GM19193 (cell line): ENCODE measurements around the gene MLPH.

Experiments
- POLR2A ChIP-seq: IDR thresholded peaks from 4 replicates; pipeline ENCODE4 v1.6.1; 2011; ENCODE audit not compliant: insufficient read depth, insufficient read length; ENCODE audit errors: extremely low read depth

MLPH gene

GRCh38 chr2:237549643-237550415, 62.8 kb downstream of the MLPH start:
- TF ChIP-seq POLR2A, result no peak

GRCh38 chr2:237551071-237551574, 64.1 kb downstream of the MLPH start:
- no peak for TF ChIP-seq POLR2A

- no peak for TF ChIP-seq POLR2A
Measured at GRCh38 chr2:237552908-237553307, 65.9 kb downstream of the MLPH start.

GRCh38 chr2:237553948-237554347, 66.9 kb downstream of the MLPH start:
- no peak for TF ChIP-seq POLR2A

GRCh38 chr2:237555560-237555959, 68.5 kb downstream of the MLPH start:
- no peak for TF ChIP-seq POLR2A

- TF ChIP-seq POLR2A, result no peak
Measured at GRCh38 chr2:237556773-237557632, 70.0 kb downstream of the MLPH start.

GRCh38 chr2:237557633-237558015, 70.6 kb downstream of the MLPH start:
- TF ChIP-seq POLR2A, result no peak

- no peak for TF ChIP-seq POLR2A
Measured at GRCh38 chr2:237558961-237559641, 72.0 kb downstream of the MLPH start.

GRCh38 chr2:237561221-237561620, 74.2 kb downstream of the MLPH start:
- TF ChIP-seq POLR2A, result no peak

GRCh38 chr2:237563816-237564215, 76.8 kb downstream of the MLPH start:
- no peak for TF ChIP-seq POLR2A

GRCh38 chr2:237564526-237565131, 77.6 kb downstream of the MLPH start:
- TF ChIP-seq POLR2A, result no peak

GRCh38 chr2:237565974-237566373, 78.9 kb downstream of the MLPH start:
- TF ChIP-seq POLR2A, result no peak

GRCh38 chr2:237566401-237567235, 79.6 kb downstream of the MLPH start, which contains the start of gene PRLH:
Gene PRLH, plus strand, starts transcription at chr2:237566574. Its CDS starts 0 bp downstream, at chr2:237566574.
- no peak for TF ChIP-seq POLR2A
